Stimulated activated CD8-positive, alpha-beta memory T cell treated with anti-CD3 and anti-CD28 coated beads, Interleukin-15, amount 100 ng/mL, for 24 hours (primary cell): ENCODE data around the gene FBXO24.

Experiments
- DNase-seq: peaks from one replicate; pipeline ENCODE4 v3.0.0-alpha.2; 2020; ENCODE audit warnings: low read depth

FBXO24 gene

GRCh38 chr7:100623951-100624824 lies 38.1 kb downstream of the FBXO24 start:
- DNase-seq: no peak

GRCh38 chr7:100626055-100626454 lies 39.9 kb downstream of the FBXO24 start:
- no peak for DNase-seq

GRCh38 chr7:100626530-100627237 lies 40.6 kb downstream of the FBXO24 start:
- DNase-seq: peak; percentile 71

- no peak for DNase-seq
These were observed 41.1 kb downstream of the FBXO24 start for GRCh38 chr7:100627238-100627549.

- no peak for DNase-seq
These were observed 43.1 kb downstream of the FBXO24 start for GRCh38 chr7:100629117-100629716.

GRCh38 chr7:100630066-100630465 lies 43.9 kb downstream of the FBXO24 start:
- no peak for DNase-seq

GRCh38 chr7:100632951-100633717 lies 47.0 kb downstream of the FBXO24 start:
- DNase-seq: peak; percentile 21

GRCh38 chr7:100639995-100640516 lies 53.9 kb downstream of the FBXO24 start:
- DNase-seq: no peak

GRCh38 chr7:100640517-100641440 lies 54.7 kb downstream of the FBXO24 start:
- DNase-seq: no peak

GRCh38 chr7:100641463-100641859 lies 55.3 kb downstream of the FBXO24 start, which contains the start of gene TFR2:
Gene TFR2, minus strand, starts transcription at chr7:100641552. Its CDS starts 43 bp downstream, at chr7:100641509.
- DNase-seq: no peak

GRCh38 chr7:100641860-100642533 lies 55.9 kb downstream of the FBXO24 start:
- DNase-seq: no peak

- DNase-seq: no peak
These were observed 56.4 kb downstream of the FBXO24 start for GRCh38 chr7:100642534-100642907.

- no peak for DNase-seq
These were observed 63.9 kb downstream of the FBXO24 start for GRCh38 chr7:100649826-100650565.
